ENCODE data around the gene CD63.

The CD63 gene

GRCh38 chr12:55739025-55739378 is 10.2 kb upstream of the CD63 start:
- DNase-seq: no peak

GRCh38 chr12:55738123-55739024 is 9.6 kb upstream of the CD63 start:
- peak; percentile 49 to 89 (median 70) for DNase-seq

DNA sequence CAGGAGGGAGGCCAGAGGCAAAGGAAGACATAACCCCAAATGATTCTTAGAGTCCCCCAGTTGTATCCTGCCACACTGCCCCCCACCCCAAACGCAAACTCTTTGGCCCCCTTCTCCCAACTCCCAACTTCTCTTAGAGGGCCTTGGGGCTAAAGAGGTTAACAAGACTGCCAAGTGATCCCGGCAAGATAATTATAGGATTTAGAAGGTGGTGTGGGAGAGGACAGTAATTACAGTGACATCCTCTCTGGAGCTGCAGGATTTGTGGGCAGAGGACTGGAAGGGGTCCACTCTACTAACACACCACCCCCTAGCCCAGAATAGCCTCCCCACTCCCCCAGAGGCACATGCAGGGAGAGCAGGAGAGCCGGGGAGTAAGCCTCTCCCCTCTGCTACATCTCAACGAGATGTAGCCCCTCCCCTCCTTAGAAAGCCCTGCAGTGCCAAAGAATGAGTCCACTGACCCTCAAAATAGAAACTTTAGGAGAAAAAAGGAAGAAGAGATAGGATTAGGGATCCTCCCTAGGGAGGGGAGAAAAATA is 8.8 kb upstream of the CD63 start:
- no peak for DNase-seq

DNA sequence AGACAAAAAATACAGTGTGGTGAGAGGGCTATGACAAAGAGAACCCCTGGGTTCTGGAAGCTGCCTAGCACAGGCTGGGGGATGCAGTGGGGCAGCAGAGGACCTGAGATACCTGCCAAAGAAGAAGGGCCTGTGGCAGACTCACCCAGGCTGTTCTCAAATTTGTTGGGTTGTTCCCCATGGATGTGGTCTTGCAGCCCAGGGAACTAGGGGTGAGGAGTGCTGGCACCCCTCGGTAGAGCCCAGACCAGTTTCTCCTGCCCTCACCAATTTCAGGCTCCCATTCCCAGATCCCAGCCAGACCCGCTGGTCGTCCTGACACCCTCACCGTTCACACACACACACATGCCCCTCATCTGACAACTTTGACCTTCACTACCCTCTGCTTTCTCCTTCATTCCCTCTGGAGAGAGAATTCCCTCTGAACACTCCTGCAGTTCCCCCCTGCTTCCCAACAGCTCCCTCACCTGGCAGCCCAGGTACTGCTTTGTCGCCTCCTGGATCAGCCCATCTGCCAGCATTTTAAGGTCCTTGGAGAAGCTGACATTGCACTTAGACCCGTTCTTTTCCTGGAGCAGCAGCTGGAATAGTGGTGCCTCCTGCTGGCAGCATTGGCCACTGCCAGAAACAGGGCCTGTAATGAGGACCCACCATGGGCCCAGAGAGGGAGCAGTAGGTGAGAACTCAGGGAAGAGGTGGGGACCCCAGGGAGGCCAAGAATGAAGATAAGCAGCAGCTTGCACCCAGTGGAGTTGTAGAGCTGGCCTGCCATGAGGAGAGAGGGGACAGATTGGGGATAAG is 8.2 kb upstream of the CD63 start:
- DNase-seq: peak in 5 of 6 experiments; percentile 17 to 42 (median 26)

DNA sequence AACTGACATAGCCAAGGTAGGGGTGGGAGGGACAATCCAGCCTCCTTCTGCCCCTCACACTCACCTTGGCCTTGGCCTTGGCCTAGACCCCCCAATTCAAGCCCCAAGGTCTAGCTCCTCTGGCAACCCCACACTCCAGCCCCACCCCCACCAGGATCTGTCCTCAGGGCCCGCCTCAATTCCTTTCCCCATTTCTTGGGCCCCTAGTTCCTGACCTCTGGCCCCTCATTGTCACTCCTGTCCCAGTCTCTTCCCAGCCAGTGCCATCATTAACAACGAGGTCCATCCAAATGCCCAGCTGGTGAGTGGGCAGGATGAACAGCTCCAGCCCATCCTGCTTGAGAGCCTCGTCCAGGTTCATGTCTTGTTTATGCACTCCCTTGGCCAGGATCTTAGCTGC is 7.3 kb upstream of the CD63 start:
- no peak for DNase-seq

DNA sequence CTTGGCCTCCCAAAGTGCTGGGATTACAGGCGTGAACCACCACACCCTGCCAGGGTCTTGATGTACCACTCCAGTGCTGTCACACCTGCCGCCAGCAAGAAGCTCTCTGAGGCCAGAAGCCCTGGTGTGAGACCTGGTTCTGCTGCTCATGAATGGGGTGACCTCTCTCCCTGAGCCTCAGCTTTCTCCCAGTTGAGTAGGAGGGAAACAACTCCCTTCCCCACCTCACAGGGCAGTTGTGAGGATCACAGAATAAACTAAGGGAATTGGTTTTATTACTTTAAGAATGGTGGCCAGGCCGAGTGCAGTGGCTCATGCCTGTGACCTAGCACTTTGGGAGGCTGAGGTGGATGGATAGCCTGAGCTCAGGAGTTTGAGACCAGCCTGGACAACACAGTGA is 5.8 kb upstream of the CD63 start:
- DNase-seq: no peak

DNA sequence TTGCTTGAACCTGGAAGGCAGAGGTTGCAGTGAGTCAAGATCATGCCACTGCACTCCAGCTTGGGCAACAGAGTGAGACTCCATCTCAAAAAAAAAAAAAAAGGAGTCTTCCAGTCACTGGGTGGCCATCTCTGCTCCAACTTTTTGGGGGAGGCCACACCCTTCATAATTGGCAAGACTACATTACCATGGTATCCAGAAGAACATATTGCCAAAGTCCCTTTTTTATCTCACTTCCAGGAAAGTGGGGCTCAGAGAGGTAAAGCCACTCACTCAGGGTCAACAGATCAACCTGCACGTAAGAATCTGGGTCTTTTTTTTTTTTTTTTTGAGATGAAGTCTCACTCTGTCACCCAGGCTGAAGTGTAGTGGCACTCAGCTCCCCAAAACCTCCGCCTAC is 5.0 kb upstream of the CD63 start:
- DNase-seq: no peak

DNA sequence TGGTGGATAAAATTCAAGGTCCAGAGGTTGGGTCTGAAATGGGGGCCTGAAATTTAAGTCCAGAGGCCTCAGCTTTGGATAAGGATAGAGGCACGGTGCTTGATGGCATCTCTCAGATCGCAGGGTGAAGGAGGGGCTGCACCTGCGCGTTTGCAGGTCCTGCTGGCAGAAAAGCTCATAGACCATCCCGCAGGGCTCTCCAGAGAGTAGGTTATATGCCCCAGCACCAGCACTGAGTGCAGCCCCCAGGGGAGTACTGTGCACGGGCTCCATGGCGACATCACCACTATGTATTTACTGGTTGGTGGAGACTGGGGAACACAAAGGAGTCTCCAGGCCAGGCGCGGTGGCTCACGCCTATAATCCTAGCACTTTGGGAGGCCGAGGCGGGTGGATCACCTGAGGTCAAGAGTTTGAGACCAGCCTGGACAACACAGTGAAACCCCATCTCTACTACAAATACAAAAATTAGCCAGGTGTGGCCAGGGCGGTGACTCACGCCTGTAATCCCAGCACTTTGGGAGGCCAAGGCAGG is 4.3 kb upstream of the CD63 start:
- no peak for DNase-seq

DNA sequence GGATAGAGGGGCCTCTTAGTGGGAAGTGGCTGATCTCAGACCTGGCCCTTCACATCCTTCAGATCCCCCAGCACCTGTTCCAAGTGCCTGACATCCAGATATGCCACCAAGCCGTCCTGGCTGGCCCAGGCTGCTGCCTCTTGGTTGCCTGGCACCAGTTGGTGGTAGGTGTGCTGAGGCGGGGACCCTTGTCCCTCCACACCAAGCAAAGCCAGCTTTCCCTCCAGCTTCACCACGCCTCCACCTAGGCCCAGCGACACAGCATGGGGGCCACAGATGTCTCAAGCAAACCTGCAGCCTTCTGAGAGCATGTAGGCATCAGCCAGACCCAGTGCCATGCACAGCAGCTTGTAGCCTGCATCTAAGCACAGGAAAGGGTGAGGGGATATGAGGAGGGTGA is 3.5 kb upstream of the CD63 start:
- no peak for DNase-seq

DNA sequence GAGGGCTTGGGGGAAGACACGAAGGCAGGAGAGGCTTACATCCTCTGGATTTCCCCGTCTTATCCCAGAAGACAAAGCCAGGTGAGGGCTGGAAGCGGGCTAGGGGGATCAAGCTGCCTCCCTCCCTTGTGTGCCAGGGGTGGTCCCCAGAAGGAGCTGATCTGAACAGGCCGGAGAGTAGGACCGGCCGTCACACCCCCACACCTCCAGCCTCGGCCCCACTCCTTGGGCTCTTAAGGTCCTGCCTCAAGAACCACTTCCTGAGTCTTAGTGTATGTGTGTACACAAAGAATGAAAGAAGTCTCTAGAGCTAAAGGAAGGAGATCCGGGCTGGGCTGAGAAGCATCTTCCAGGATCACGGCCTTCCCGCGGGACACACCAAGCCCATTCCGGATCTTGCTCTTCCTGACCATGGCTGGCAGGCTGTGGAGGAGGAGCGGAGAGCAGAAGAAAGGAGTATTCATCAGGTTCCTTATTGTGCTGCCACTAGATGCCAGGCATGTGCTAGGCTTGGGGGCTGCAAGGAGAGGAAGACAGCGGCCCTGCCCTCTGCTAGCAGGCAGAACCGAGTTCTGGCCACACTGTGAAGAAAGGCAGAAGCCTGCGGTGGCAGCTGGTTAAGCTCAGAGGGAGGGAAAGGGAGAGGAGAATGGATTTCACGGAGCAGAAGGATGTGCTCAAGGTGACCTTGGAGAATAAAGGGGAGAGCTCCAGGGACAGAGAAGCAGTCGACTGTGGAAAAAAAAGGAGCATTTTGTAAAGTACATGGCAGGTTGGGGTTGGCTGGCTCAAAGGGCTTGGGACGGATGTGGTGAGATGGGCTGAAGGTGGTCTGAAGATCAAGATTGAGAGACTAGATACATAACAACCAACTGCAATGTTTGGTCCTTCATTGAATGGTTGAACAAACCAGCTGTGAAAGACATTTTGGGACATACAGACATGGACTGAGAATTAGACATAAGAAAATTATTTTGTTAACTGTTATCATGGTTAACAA is 1.3 kb upstream of the CD63 start:
- DNase-seq: peak in 3 of 6 experiments; percentile 8 to 53 (median 32)

- DNase-seq: peak in 3 of 6 experiments; percentile 16 to 31 (median 22)
Observed at GRCh38 chr12:55728186-55728938, 447 bp downstream of the CD63 start.

- DNase-seq: no peak
Observed at GRCh38 chr12:55727643-55728185, 1.1 kb downstream of the CD63 start.

DNA sequence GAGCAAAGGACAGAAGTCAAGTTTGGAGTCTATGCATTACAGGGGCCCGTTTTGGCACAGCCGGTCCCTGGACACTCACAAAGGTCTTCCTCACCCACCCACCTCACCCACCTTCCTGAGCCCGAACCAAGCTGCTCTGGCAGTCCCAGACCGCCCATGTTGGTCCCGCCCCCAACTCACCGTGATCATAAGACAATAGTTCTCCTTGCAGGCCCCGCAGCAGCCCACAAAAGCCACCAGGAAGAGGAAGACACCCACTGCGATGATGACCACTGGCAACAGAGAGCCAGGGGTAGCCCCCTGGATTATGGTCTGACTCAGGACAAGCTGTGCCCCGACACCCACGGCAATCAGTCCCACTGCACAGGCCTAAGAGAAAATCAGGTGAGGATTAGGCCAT is 1.8 kb downstream of the CD63 start:
- no peak for DNase-seq

GRCh38 chr12:55725556-55725955 is 3.3 kb downstream of the CD63 start:
- no peak for DNase-seq

DNA sequence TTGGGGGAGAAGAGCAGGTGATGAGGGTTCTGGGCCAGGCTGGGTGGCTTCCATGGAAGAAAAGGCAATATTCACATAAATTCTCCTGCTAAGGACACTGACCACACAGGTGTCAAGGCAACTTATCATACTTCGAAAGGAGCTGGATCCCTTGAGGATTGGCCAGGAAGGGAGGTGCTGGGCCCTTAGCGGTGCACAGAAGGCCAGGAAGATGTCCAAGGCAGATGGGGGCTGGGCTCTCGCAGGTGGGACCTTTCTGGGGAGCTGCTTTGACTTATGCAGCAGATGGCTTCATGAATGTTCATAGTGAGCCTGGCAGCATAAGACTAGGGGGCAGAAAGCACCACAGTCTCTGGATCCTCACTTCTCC is 3.9 kb downstream of the CD63 start:
- no peak for DNase-seq

DNA sequence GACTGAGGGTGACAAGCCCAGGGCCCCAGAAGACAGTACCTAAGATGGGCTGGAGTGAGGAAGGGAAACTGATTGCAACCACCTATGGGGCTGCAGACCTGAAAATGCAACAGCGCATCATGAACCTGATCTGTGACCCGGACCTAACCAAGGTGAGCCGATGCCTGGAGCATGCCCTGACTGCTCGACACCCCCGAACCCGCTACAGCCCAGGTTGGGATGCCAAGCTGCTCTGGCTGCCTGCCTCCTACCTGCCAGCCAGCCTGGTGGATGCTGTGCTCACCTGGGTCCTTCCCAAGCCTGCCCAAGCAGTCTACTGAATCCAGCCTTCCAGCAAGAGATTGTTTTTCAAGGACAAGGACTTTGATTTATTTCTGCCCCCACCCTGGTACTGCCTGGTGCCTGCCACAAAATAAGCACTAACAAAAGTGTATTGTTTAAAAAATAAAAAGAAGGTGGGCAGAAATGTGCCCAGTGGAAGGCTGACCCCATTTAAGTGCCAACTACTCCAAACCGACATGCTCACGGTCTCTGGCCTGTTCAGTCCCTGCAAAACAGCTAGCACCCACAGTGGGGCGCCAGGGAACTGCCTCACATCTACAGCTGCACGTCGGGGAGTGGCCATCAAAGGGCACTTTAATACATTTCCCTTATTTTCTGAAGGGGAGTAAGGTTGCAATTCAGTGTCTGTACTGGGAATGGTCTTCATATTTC is 4.4 kb downstream of the CD63 start:
- peak; percentile 7 to 64 (median 38) for DNase-seq

- no peak for DNase-seq
Observed at GRCh38 chr12:55723516-55724225, 5.1 kb downstream of the CD63 start.

DNA sequence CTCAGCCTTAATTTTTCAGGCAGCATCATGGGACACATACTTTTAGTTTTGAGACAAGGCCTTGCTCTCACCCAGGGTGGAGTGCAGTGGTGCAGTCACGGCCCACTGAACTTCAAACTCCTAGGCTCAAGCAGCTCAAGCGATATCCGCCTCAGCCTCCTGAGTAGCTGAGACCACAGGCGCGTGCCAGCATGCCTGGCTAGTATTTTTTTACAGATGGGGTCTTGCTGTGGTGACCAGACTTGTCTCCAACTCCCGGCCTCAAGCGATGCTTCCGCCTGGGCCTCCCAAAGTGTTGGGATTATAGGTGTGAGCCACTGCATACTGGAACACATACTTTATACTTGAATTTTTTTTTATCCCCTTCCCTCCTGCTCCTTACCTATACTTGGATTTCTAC is 5.9 kb downstream of the CD63 start:
- no peak for DNase-seq

GRCh38 chr12:55721601-55722213 is 7.1 kb downstream of the CD63 start:
- no peak for DNase-seq

All from stimulated activated naive CD4-positive, alpha-beta T cell (primary cell).